GM12878 (cell line): ENCODE data around the gene FBN3.

Experiments
- BHLHE40 ChIP-seq, 2 experiments: fragments of 450-650 bp in 1 of 2; IDR thresholded peaks; 2 replicates each; pipeline ENCODE4 v1.6.1; 2011 to 2017; ENCODE audit warnings: low read depth in 2 of 2, borderline replicate concordance in 1 of 2, improper control_type of control experiment in 1 of 2, low read length in 1 of 2, mild to moderate bottlenecking in 1 of 2
- CBFB ChIP-seq: IDR thresholded peaks from 2 replicates; pipeline ENCODE4 v1.6.1; 2016; ENCODE audit warnings: antibody characterized with exemption, low read depth
- CTCF ChIP-seq, 3 experiments: IDR thresholded peaks in 2 of 3; conservative IDR thresholded peaks in 1 of 3; 2 replicates each; pipeline ENCODE4 v1.5.1; 2011; ENCODE audit warnings: low read depth in 3 of 3, low read length in 3 of 3, mild to moderate bottlenecking in 3 of 3, control low read depth in 2 of 3, moderate library complexity in 2 of 3, inconsistent platforms in 1 of 3, mixed read lengths in 1 of 3; ENCODE audit not compliant: control insufficient read depth in 2 of 3, insufficient read depth in 1 of 3; ENCODE audit errors: extremely low read depth in 1 of 3
- EP300 ChIP-seq, 2 experiments: fragments of 150-350 bp in 1 of 2; IDR thresholded peaks; 2 replicates each; pipeline ENCODE4 v1.6.1; 2011 to 2012; ENCODE audit warnings: low read depth in 2 of 2, low read length in 2 of 2, borderline replicate concordance in 1 of 2, improper control_type of control experiment in 1 of 2, inconsistent platforms in 1 of 2; ENCODE audit not compliant: control insufficient read depth in 1 of 2
- EZH2 ChIP-seq: IDR thresholded peaks from 2 replicates; pipeline ENCODE4 v1.6.1; 2012; ENCODE audit warnings: low read depth, mild to moderate bottlenecking, control low read depth, inconsistent platforms, low read length, borderline replicate concordance; ENCODE audit not compliant: control insufficient read depth
- FOS ChIP-seq: IDR thresholded peaks from 3 replicates; pipeline ENCODE4 v1.6.1; 2011; ENCODE audit warnings: borderline replicate concordance; ENCODE audit not compliant: insufficient read length; ENCODE audit errors: extremely low read depth
- FOXK2 ChIP-seq: fragments of 450-650 bp; IDR thresholded peaks from 2 replicates; pipeline ENCODE4 v1.6.1; 2017; ENCODE audit warnings: mild to moderate bottlenecking, moderate library complexity
- GABPA ChIP-seq: IDR thresholded peaks from 2 replicates; pipeline ENCODE4 v1.6.1; 2014; ENCODE audit warnings: antibody characterized with exemption, low read depth, mild to moderate bottlenecking, inconsistent platforms
- MTA3 ChIP-seq: IDR thresholded peaks from 2 replicates; pipeline ENCODE4 v1.6.1; 2012; ENCODE audit warnings: low read length, inconsistent platforms, borderline replicate concordance
- MXI1 ChIP-seq: fragments of 150-350 bp; IDR thresholded peaks from 2 replicates; pipeline ENCODE4 v1.6.1; 2011; ENCODE audit warnings: low read depth, mild to moderate bottlenecking, inconsistent platforms, low read length, improper control_type of control experiment
- RELA ChIP-seq: fragments of 450-650 bp; IDR thresholded peaks from 2 replicates; pipeline ENCODE4 v1.8.0; 2014; ENCODE audit warnings: borderline replicate concordance; ENCODE audit not compliant: partially characterized antibody
- REST ChIP-seq: IDR thresholded peaks from 2 replicates; pipeline ENCODE4 v1.6.1; 2012; ENCODE audit warnings: mild to moderate bottlenecking, low read depth, low read length

- TF ChIP-seq MXI1 (no peak), EP300 (IDR thresholded peaks at IDR 0.05; ENCODE audit: borderline replicate concordance in 1 of 2, control insufficient read depth in 1 of 2, low read depth in 2 of 2, low read length in 2 of 2) (no peak), REST (no peak), CTCF (IDR thresholded peaks at IDR 0.05 in 2 of 3, conservative IDR thresholded peaks at IDR 0.05 in 1 of 3; ENCODE audit: control insufficient read depth in 2 of 3, extremely low read depth in 1 of 3, insufficient read depth in 1 of 3, low read depth in 3 of 3, low read length in 3 of 3) (no peak), CBFB (no peak), RELA (no peak), MTA3 (no peak), BHLHE40 (IDR thresholded peaks at IDR 0.05; ENCODE audit: borderline replicate concordance in 1 of 2, low read depth in 2 of 2, low read length in 1 of 2) (no peak), GABPA (no peak), FOXK2 (no peak), EZH2 (no peak), FOS (no peak)
Observed at GRCh38 chr19:8105471-8105870, 43.9 kb downstream of the FBN3 start.
